Type B pancreatic cell (in vitro differentiated cells): ENCODE results near the gene CCDC187. TPM values are rescaled to one million over a fixed set of nuclear protein-coding genes. Genes with fewer than 3 reads are reported as not detected.
A peak's percentile ranks its signal among the peaks of the same experiment; 100 is the strongest.

Experiments used
- DNase-seq: peaks from one replicate; pipeline ENCODE4 v3.0.0; 2021; ENCODE audit warnings: mixed read lengths; ENCODE audit not compliant: unreplicated experiment; ENCODE audit errors: extremely low spot score
- H3K27ac Mint-ChIP-seq: 2 replicates; pipeline ENCODE4 v1.8.0; 2021; ENCODE audit warnings: mild to moderate bottlenecking, mixed read lengths
- H3K27me3 Mint-ChIP-seq: 2 replicates; pipeline ENCODE4 v1.8.0; 2021; ENCODE audit warnings: mixed read lengths
- H3K36me3 Mint-ChIP-seq: 2 replicates; pipeline ENCODE4 v1.8.0; 2021; ENCODE audit warnings: mixed read lengths
- H3K4me1 Mint-ChIP-seq: one replicate; pipeline ENCODE4 v1.8.0; 2021; ENCODE audit warnings: mixed read lengths; ENCODE audit not compliant: unreplicated experiment
- H3K4me3 Mint-ChIP-seq: 2 replicates; pipeline ENCODE4 v1.8.0; 2021; ENCODE audit warnings: mild to moderate bottlenecking, mixed read lengths
- H3K9me3 Mint-ChIP-seq: 2 replicates; pipeline ENCODE4 v1.8.0; 2021; ENCODE audit warnings: mixed read lengths
- total RNA-seq: library from RNA; stranded (reverse); gene quantifications from 2 replicates; pipeline ENCODE4 v1.2.1, GENCODE V29; 2021; ENCODE audit warnings: low replicate concordance
- TF ChIP-seq, protein P1 (sequence below): fragments of 200-600 bp; sonication (generic); conservative IDR thresholded peaks from 2 replicates; pipeline ENCODE4 v1.5.0; 2021; ENCODE audit warnings: antibody characterized with exemption, mild to moderate bottlenecking

Gene CCDC187
- total RNA-seq, 1 donor from 2014 or later = 0.70 TPM

DNA sequence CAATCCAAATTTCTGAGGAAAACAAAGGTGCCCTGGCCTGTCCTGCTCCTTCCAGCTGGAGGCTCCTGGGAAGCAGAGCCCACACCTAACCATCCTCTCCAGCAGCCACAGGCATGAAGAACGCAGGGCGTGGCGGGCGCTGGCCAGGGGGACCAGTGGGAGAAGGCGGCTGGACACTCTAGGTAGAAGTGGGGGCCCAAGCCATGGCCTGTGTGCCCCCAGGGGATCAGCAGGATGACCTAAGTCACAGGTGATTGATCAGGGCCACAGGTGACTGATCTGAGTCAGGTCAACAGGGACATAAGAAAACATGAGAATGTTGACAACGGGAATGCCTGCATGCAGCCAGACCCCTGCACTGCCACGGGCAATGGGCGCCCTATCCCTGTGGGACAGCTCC is 61.6 kb downstream of the CCDC187 start:
- Mint-ChIP-seq H3K27me3 (no peaks in the 10 kb centered on the region), H3K9me3 (no peaks in the 10 kb centered on the region), H3K4me3 (no peak overlapping the region), H3K27ac (no peak overlapping the region), H3K36me3 (no peaks in the 10 kb centered on the region), H3K4me1 (peaks cover 25% of the 10 kb centered on the region)
- no peak for DNase-seq
- TF ChIP-seq, protein P1, sequence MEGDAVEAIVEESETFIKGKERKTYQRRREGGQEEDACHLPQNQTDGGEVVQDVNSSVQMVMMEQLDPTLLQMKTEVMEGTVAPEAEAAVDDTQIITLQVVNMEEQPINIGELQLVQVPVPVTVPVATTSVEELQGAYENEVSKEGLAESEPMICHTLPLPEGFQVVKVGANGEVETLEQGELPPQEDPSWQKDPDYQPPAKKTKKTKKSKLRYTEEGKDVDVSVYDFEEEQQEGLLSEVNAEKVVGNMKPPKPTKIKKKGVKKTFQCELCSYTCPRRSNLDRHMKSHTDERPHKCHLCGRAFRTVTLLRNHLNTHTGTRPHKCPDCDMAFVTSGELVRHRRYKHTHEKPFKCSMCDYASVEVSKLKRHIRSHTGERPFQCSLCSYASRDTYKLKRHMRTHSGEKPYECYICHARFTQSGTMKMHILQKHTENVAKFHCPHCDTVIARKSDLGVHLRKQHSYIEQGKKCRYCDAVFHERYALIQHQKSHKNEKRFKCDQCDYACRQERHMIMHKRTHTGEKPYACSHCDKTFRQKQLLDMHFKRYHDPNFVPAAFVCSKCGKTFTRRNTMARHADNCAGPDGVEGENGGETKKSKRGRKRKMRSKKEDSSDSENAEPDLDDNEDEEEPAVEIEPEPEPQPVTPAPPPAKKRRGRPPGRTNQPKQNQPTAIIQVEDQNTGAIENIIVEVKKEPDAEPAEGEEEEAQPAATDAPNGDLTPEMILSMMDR = no peak

DNA sequence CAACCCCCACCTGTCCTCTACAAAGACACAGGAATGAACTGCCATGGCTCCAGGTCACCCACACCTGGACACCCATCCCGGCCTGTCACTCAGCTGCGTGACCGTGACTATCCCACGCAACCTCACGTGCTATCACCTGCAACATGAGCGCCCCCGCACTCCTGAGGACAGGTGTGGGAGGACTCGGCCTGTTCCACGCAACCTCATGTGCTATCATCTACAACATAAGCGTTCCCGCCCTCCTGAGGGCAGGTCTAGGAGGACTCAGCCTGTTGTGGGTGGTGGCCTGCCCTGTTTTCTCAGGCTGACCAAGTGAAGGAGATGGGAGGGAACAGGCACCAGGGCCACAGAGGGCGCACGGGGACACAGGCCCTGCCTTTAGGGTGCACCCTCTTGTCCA is 62.4 kb downstream of the CCDC187 start:
- Mint-ChIP-seq H3K4me3 (no peak overlapping the region), H3K27ac (no peak overlapping the region), H3K4me1 (peaks cover 25% of the 10 kb centered on the region), H3K36me3 (no peaks in the 10 kb centered on the region), H3K27me3 (no peaks in the 10 kb centered on the region), H3K9me3 (no peaks in the 10 kb centered on the region)
- TF ChIP-seq, protein P1 = no peak
- no peak for DNase-seq

DNA sequence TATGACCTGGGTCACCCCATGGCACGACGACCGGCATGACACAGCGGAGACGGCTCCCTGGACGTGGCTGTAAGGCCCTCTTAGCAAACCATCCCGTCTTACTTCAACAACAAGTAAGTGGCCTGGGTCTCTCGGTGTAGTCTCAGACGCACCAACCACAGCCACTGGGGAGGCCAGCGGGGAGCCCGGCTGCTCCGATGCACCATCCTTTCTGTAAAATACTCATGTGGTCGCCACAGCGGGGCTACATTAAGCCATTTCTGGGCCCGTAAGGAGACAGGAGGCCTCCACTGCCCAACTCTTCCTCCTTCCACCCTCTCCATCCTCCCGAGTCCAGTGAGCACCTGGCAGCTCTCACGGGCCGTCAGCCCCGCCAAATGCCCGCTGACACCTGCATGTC is 63.0 kb downstream of the CCDC187 start:
- TF ChIP-seq, protein P1 = no peak
- H3K4me3 Mint-ChIP-seq = no peak overlapping the region
- no peaks in the 10 kb centered on the region for H3K27me3 Mint-ChIP-seq
- H3K36me3 Mint-ChIP-seq = no peaks in the 10 kb centered on the region
- peaks cover 25% of the 10 kb centered on the region for H3K4me1 Mint-ChIP-seq
- no peak overlapping the region for H3K27ac Mint-ChIP-seq
- DNase-seq = no peak
- H3K9me3 Mint-ChIP-seq = no peaks in the 10 kb centered on the region

DNA sequence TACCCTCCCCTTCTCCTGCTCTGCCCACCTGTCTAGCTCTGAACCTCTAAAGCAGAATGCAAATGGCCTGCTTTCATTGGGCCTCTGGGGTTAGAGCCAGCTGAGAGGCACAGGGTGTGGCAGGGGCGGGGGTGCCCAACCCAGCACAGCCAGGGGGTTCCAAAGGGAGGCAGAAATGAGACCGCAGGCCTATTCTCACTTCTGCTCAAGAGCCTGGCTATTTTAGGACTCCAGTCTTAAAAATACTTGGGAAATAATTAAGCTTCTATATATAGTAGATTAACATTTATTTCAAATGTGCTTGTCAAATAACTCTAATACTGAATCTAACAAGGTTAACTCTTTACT is 63.9 kb downstream of the CCDC187 start:
- Mint-ChIP-seq H3K4me1 (peaks cover 25% of the 10 kb centered on the region), H3K4me3 (no peak overlapping the region), H3K9me3 (no peaks in the 10 kb centered on the region), H3K36me3 (peaks cover 2% of the 10 kb centered on the region), H3K27me3 (no peaks in the 10 kb centered on the region), H3K27ac (peak overlapping the region; percentile 64)
- TF ChIP-seq, protein P1 = no peak
- no peak for DNase-seq

DNA sequence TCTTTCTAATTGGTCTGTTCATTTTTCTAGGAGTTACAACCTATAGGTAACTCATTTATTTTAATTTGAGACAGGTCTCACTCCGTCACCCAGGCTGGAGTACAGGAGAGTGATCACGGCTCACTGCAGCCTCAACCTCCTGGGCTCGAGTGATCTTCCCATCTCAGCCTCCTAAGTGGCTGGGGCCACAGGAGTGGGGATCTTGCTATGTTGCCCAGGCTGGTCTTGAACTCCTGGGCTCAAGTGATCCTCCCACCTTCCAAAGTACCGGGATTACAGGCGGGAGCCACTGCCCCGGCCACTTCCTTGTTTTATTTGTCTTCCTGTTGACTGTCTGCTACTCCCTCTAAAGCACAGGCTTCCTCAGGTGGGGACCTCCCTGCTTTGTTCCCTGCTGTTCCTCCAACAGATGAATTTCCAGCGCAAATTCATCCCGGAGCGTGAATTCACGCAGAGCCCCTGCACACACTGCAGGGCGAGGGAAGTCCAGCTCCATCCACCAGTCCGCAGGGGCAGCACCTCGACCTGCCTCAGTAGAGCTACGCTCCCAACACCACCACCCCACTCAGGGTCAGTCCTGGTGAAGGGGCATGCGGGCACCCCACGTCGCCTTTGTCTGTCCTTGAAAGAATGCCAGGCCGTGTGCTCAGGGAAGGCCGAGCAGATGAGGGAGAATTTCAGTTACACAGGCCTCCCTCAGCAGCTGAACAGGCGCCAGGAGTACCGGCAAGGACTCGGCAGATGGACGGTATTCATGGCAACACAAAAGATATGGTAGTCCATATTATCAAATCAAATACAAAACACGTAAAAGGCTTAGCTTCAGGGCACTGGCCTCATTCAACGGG is 64.5 kb downstream of the CCDC187 start:
- no peaks in the 10 kb centered on the region for H3K27me3 Mint-ChIP-seq
- no peak overlapping the region for H3K4me3 Mint-ChIP-seq
- TF ChIP-seq, protein P1 = no peak
- H3K4me1 Mint-ChIP-seq = peaks cover 22% of the 10 kb centered on the region
- H3K36me3 Mint-ChIP-seq = peaks cover 3% of the 10 kb centered on the region
- no peak for DNase-seq
- no peaks in the 10 kb centered on the region for H3K9me3 Mint-ChIP-seq
- peak overlapping the region; percentile 64 for H3K27ac Mint-ChIP-seq
